Heart right ventricle (tissue), 16 donors: ENCODE results near the gene TMTC4. TPM values are rescaled to one million over a fixed set of nuclear protein-coding genes. Genes with fewer than 3 reads are reported as not detected.

Source experiments
- ATAC-seq, 8 donors: fragments of 200-7000 bp; cut with Tn5 transposase; one replicate each; pipeline ENCODE4 v1.9.1; 2020; ENCODE audit warnings: mild to moderate bottlenecking in 8 of 8, moderate library complexity in 8 of 8, moderate number of reproducible peaks in 1 of 8
- DNase-seq, 2 donors: peaks; one replicate each; pipeline ENCODE4 v3.0.0-alpha.2; 2020
- H3K27ac ChIP-seq, 10 donors: fragments of 200-600 bp; sonication (generic) in 2 of 10; one replicate each; pipeline versions ENCODE4 v1.5.0 to v1.8.0; 2020 to 2022; ENCODE audit warnings: mild to moderate bottlenecking in 3 of 10
- H3K27me3 ChIP-seq, 7 donors: fragments of 200-600 bp; one replicate each; pipeline ENCODE4 v1.8.0; 2021 to 2022; ENCODE audit warnings: mild to moderate bottlenecking in 2 of 7
- H3K36me3 ChIP-seq, 9 donors: fragments of 200-600 bp; sonication (generic) in 1 of 9; one replicate each; pipeline versions ENCODE4 v1.5.0 to v1.8.0; 2020 to 2022; ENCODE audit warnings: mild to moderate bottlenecking in 2 of 9
- H3K4me1 ChIP-seq, 9 donors: fragments of 200-600 bp; sonication (generic) in 1 of 9; one replicate each; pipeline versions ENCODE4 v1.5.0 to v1.8.0; 2020 to 2022; ENCODE audit warnings: mild to moderate bottlenecking in 4 of 9
- H3K4me3 ChIP-seq, 10 donors: fragments of 200-600 bp; sonication (generic) in 2 of 10; one replicate each; pipeline versions ENCODE4 v1.5.0 to v1.8.0; 2020 to 2022; ENCODE audit warnings: mild to moderate bottlenecking in 7 of 10, moderate library complexity in 2 of 10
- H3K9me3 ChIP-seq, 11 donors: fragments of 200-600 bp in 10 of 11; sonication (generic) in 2 of 11; one replicate each; pipeline versions ENCODE4 v1.5.0 to v1.8.0; 2013 to 2022; ENCODE audit warnings: mild to moderate bottlenecking in 2 of 11, control low read depth in 1 of 11, moderate library complexity in 1 of 11
- CTCF ChIP-seq, 9 donors: fragments of 200-600 bp; sonication (generic) in 2 of 9; IDR thresholded peaks; one replicate each; pipeline versions ENCODE4 v1.5.0 to v1.8.0; 2021 to 2022; ENCODE audit warnings: antibody characterized with exemption in 9 of 9, mild to moderate bottlenecking in 5 of 9, moderate library complexity in 1 of 9
- WGBS, 2 donors: extraction: QIAGEN DNeasy Blood & Tissue Kit; methylation state at CpG; one replicate each; pipeline ENCODE4 v1.1.7; 2013; ENCODE audit warnings: inconsistent platforms in 1 of 2; 5-methylcytosine and 5-hydroxymethylcytosine counted together
- intact Hi-C, 10 donors: fragments of 100-400 bp; cut with DNase I; formaldehyde crosslinking; loops; one replicate each; pipeline versions ENCODE4 v1.11.1 to v1.14.2; 2022
- polyA plus RNA-seq, 2 donors: library from polyadenylated mRNA; stranded (reverse); fragments of 200-250 nt; gene quantifications; one replicate each; pipeline ENCODE4 v1.2.3, GENCODE V29; 2013
- total RNA-seq, 10 donors: library from RNA; stranded (reverse); fragmentation: NEBNext Ultra II Directional in 3 of 10; extraction: Animal tissue kit (Norgen Biotek cat#: 25700) in 3 of 10; gene quantifications; one replicate each; pipeline versions ENCODE4 v1.2.1 to v1.2.4, GENCODE V29; 2021 to 2023
- donor health status: Arrhythmogenic right ventricular cardiomyopathy.
- donor health status: ischemic (EF 13 %, LVEDD 7.1; RV severe dilation, severe dysfunction).
- donor health status: healthy with polysubstance abuse.
- donor health status: DM: no; HTN: yes; CAD: no.
- donor health status: DM: no; HTN: no; CAD: no.
- donor health status: ischemic (EF 25% LVEDD 6.9; RV normal size, moderate dysfunction).
- donor health status: ischemic (EF 25% LVEDD 5.7; RV mildly dilated, moderate dysfunction).
- donor health status: healthy.
- donor health status: DM: yes; HTN: yes; CAD: no.
- donor health status: Ischemic cardiomyopathy.
- donor health status: ischemic (EF 35%, LVEDD 5.7; RV mildly dilated, moderate dysfunction).
- donor health status: nonischemic (EF 11% LVEDD 7.7; RV severe dilation, severe dysfunction).
- donor health status: DM: yes; HTN: yes; CAD: no.
- donor health status: PGD.
- donor health status: ischemic (EF 29% LVEDD 5.4; RV normal size, mild dysfunction).
- donor health status: nonischemic (EF 23%, LVEDD 6.1; RV moderate dilation, normal function).

TMTC4 gene
- total and polyA plus RNA-seq, 12 donors: 2.5 to 9.4 (median 6.0) TPM

- WGBS, 2 donors: 83 to 84% methylated on average over 12 of the region's 12 CpGs
- peak in 4 of 9 donors; percentile 20 to 41 (median 28) for TF ChIP-seq CTCF (IDR thresholded peaks at IDR 0.05)
- DNase-seq (no peak), ATAC-seq (no peak)
- intact Hi-C loops: no loop called here
- no peaks in the 10 kb centered on the region for H3K9me3 ChIP-seq
- H3K27ac ChIP-seq: no peak overlapping the region
- H3K36me3 ChIP-seq: peaks cover 0 to 31% (median 10%) of the 10 kb centered on the region in 9 donors
- no peaks in the 10 kb centered on the region for H3K4me1 ChIP-seq
- H3K27me3 ChIP-seq: no peaks in the 10 kb centered on the region
- no peak overlapping the region for H3K4me3 ChIP-seq
Measured at GRCh38 chr13:100646030-100646673, 28.4 kb downstream of the TMTC4 start.

GRCh38 chr13:100645382-100645781 lies 29.2 kb downstream of the TMTC4 start:
- intact Hi-C loops: no loop called here
- 97 to 98% methylated on average over 7 of the region's 7 CpGs for WGBS, 2 donors

GRCh38 chr13:100644371-100644770 lies 30.2 kb downstream of the TMTC4 start:
- WGBS, 2 donors: 81% methylated on average over 7 of the region's 7 CpGs
- ATAC-seq (no peak), DNase-seq (no peak)
- peaks cover 0 to 49% (median 12%) of the 10 kb centered on the region in 9 donors for H3K36me3 ChIP-seq
- no peaks in the 10 kb centered on the region for H3K9me3 ChIP-seq
- no peaks in the 10 kb centered on the region for H3K4me1 ChIP-seq
- no peak for TF ChIP-seq CTCF (IDR thresholded peaks at IDR 0.05)
- intact Hi-C loops: no loop called here
- no peak overlapping the region for H3K4me3 ChIP-seq
- H3K27me3 ChIP-seq: no peaks in the 10 kb centered on the region
- H3K27ac ChIP-seq: no peak overlapping the region

More at GRCh38 chr13:100645382-100645781, 29.2 kb downstream of the TMTC4 start:
- ATAC-seq (no peak), DNase-seq (no peak)
- Histone ChIP-seq H3K4me3 (no peak overlapping the region), H3K36me3 (peaks cover 0 to 39% (median 12%) of the 10 kb centered on the region in 9 donors), H3K9me3 (no peaks in the 10 kb centered on the region), H3K27ac (no peak overlapping the region), H3K27me3 (no peaks in the 10 kb centered on the region), H3K4me1 (no peaks in the 10 kb centered on the region)
- TF ChIP-seq CTCF (IDR thresholded peaks at IDR 0.05): no peak

- H3K9me3 ChIP-seq: no peaks in the 10 kb centered on the region
- DNase-seq: no peak
- no peak for ATAC-seq
- TF ChIP-seq CTCF (IDR thresholded peaks at IDR 0.05): no peak
- no peak overlapping the region for H3K4me3 ChIP-seq
- peaks cover 0 to 94% (median 44%) of the 10 kb centered on the region in 9 donors for H3K36me3 ChIP-seq
- no peak overlapping the region for H3K27ac ChIP-seq
- H3K4me1 ChIP-seq: no peaks in the 10 kb centered on the region
- 71 to 77% methylated on average over 5 of the region's 5 CpGs for WGBS, 2 donors
- intact Hi-C loops: no loop called here
- H3K27me3 ChIP-seq: no peaks in the 10 kb centered on the region
Measured at GRCh38 chr13:100637796-100638195, 36.8 kb downstream of the TMTC4 start.
